Measurements from ENCODE around the gene GCK.

Gene GCK

GRCh38 chr7:44161371-44161770 is 27.9 kb downstream of the GCK start:
- H3K27me3 ChIP-seq (ENCODE audit: insufficient read depth, low read length), result no peaks in the 10 kb centered on the region
- H3K4me1 ChIP-seq (ENCODE audit: control insufficient read depth, insufficient read depth, low read length, unreplicated experiment), result no peaks in the 10 kb centered on the region
- H3K36me3 ChIP-seq (ENCODE audit: insufficient read depth, low read length), result no peaks in the 10 kb centered on the region
- no peaks in the 10 kb centered on the region for H3K79me2 ChIP-seq (ENCODE audit: control insufficient read depth, insufficient read depth, low read length, unreplicated experiment)
- no peak overlapping the region for H3K4me3 ChIP-seq (ENCODE audit: low read depth, low read length)
- no peak overlapping the region for H3K27ac ChIP-seq (ENCODE audit: low read depth, low read length)
- no peak overlapping the region for H2AFZ ChIP-seq (ENCODE audit: low read length, unreplicated experiment)

- no peaks in the 10 kb centered on the region for H3K36me3 ChIP-seq (ENCODE audit: insufficient read depth, low read length)
- no peaks in the 10 kb centered on the region for H3K79me2 ChIP-seq (ENCODE audit: control insufficient read depth, insufficient read depth, low read length, unreplicated experiment)
- no peaks in the 10 kb centered on the region for H3K27me3 ChIP-seq (ENCODE audit: insufficient read depth, low read length)
- no peak overlapping the region for H3K4me3 ChIP-seq (ENCODE audit: low read depth, low read length)
- H3K27ac ChIP-seq (ENCODE audit: low read depth, low read length), result no peak overlapping the region
- no peak overlapping the region for H2AFZ ChIP-seq (ENCODE audit: low read length, unreplicated experiment)
- no peaks in the 10 kb centered on the region for H3K4me1 ChIP-seq (ENCODE audit: control insufficient read depth, insufficient read depth, low read length, unreplicated experiment)
These were observed 29.2 kb downstream of the GCK start for GRCh38 chr7:44159824-44160630.

GRCh38 chr7:44158873-44159631 is 30.2 kb downstream of the GCK start:
- Histone ChIP-seq H3K79me2 (ENCODE audit: control insufficient read depth, insufficient read depth, low read length, unreplicated experiment) (no peaks in the 10 kb centered on the region), H3K4me1 (ENCODE audit: control insufficient read depth, insufficient read depth, low read length, unreplicated experiment) (no peaks in the 10 kb centered on the region), H3K27me3 (ENCODE audit: insufficient read depth, low read length) (no peaks in the 10 kb centered on the region), H3K36me3 (ENCODE audit: insufficient read depth, low read length) (no peaks in the 10 kb centered on the region), H2AFZ (ENCODE audit: low read length, unreplicated experiment) (no peak overlapping the region), H3K27ac (ENCODE audit: low read depth, low read length) (no peak overlapping the region), H3K4me3 (ENCODE audit: low read depth, low read length) (no peak overlapping the region)

GRCh38 chr7:44158096-44158872 is 31.0 kb downstream of the GCK start:
- H3K27me3 ChIP-seq (ENCODE audit: insufficient read depth, low read length), result no peaks in the 10 kb centered on the region
- H3K36me3 ChIP-seq (ENCODE audit: insufficient read depth, low read length), result no peaks in the 10 kb centered on the region
- no peaks in the 10 kb centered on the region for H3K79me2 ChIP-seq (ENCODE audit: control insufficient read depth, insufficient read depth, low read length, unreplicated experiment)
- no peaks in the 10 kb centered on the region for H3K4me1 ChIP-seq (ENCODE audit: control insufficient read depth, insufficient read depth, low read length, unreplicated experiment)
- H3K4me3 ChIP-seq (ENCODE audit: low read depth, low read length), result no peak overlapping the region
- H3K27ac ChIP-seq (ENCODE audit: low read depth, low read length), result no peak overlapping the region
- no peak overlapping the region for H2AFZ ChIP-seq (ENCODE audit: low read length, unreplicated experiment)

- Histone ChIP-seq H3K4me1 (ENCODE audit: control insufficient read depth, insufficient read depth, low read length, unreplicated experiment) (no peaks in the 10 kb centered on the region), H2AFZ (ENCODE audit: low read length, unreplicated experiment) (no peak overlapping the region), H3K36me3 (ENCODE audit: insufficient read depth, low read length) (no peaks in the 10 kb centered on the region), H3K79me2 (ENCODE audit: control insufficient read depth, insufficient read depth, low read length, unreplicated experiment) (no peaks in the 10 kb centered on the region), H3K27me3 (ENCODE audit: insufficient read depth, low read length) (no peaks in the 10 kb centered on the region), H3K27ac (ENCODE audit: low read depth, low read length) (no peak overlapping the region), H3K4me3 (ENCODE audit: low read depth, low read length) (no peak overlapping the region)
These were observed 31.8 kb downstream of the GCK start for GRCh38 chr7:44157116-44158080.

- Histone ChIP-seq H3K79me2 (ENCODE audit: control insufficient read depth, insufficient read depth, low read length, unreplicated experiment) (no peaks in the 10 kb centered on the region), H3K27me3 (ENCODE audit: insufficient read depth, low read length) (no peaks in the 10 kb centered on the region), H2AFZ (ENCODE audit: low read length, unreplicated experiment) (no peak overlapping the region), H3K27ac (ENCODE audit: low read depth, low read length) (no peak overlapping the region), H3K36me3 (ENCODE audit: insufficient read depth, low read length) (no peaks in the 10 kb centered on the region), H3K4me3 (ENCODE audit: low read depth, low read length) (no peak overlapping the region), H3K4me1 (ENCODE audit: control insufficient read depth, insufficient read depth, low read length, unreplicated experiment) (no peaks in the 10 kb centered on the region)
These were observed 32.7 kb downstream of the GCK start for GRCh38 chr7:44156453-44157010.

GRCh38 chr7:44155191-44156185 is 33.8 kb downstream of the GCK start:
- H3K4me1 ChIP-seq (ENCODE audit: control insufficient read depth, insufficient read depth, low read length, unreplicated experiment), result no peaks in the 10 kb centered on the region
- H3K27ac ChIP-seq (ENCODE audit: low read depth, low read length), result no peak overlapping the region
- H3K27me3 ChIP-seq (ENCODE audit: insufficient read depth, low read length), result no peaks in the 10 kb centered on the region
- no peak overlapping the region for H3K4me3 ChIP-seq (ENCODE audit: low read depth, low read length)
- H3K36me3 ChIP-seq (ENCODE audit: insufficient read depth, low read length), result no peaks in the 10 kb centered on the region
- H2AFZ ChIP-seq (ENCODE audit: low read length, unreplicated experiment), result no peak overlapping the region
- H3K79me2 ChIP-seq (ENCODE audit: control insufficient read depth, insufficient read depth, low read length, unreplicated experiment), result no peaks in the 10 kb centered on the region

- Histone ChIP-seq H3K4me1 (ENCODE audit: control insufficient read depth, insufficient read depth, low read length, unreplicated experiment) (no peaks in the 10 kb centered on the region), H3K4me3 (ENCODE audit: low read depth, low read length) (no peak overlapping the region), H2AFZ (ENCODE audit: low read length, unreplicated experiment) (no peak overlapping the region), H3K27ac (ENCODE audit: low read depth, low read length) (no peak overlapping the region), H3K27me3 (ENCODE audit: insufficient read depth, low read length) (no peaks in the 10 kb centered on the region), H3K36me3 (ENCODE audit: insufficient read depth, low read length) (no peaks in the 10 kb centered on the region), H3K79me2 (ENCODE audit: control insufficient read depth, insufficient read depth, low read length, unreplicated experiment) (no peaks in the 10 kb centered on the region)
These were observed 34.5 kb downstream of the GCK start for GRCh38 chr7:44154703-44155102.

GRCh38 chr7:44153948-44154335 is 35.3 kb downstream of the GCK start:
- no peak overlapping the region for H3K27ac ChIP-seq (ENCODE audit: low read depth, low read length)
- no peaks in the 10 kb centered on the region for H3K4me1 ChIP-seq (ENCODE audit: control insufficient read depth, insufficient read depth, low read length, unreplicated experiment)
- no peak overlapping the region for H3K4me3 ChIP-seq (ENCODE audit: low read depth, low read length)
- no peak overlapping the region for H2AFZ ChIP-seq (ENCODE audit: low read length, unreplicated experiment)
- no peaks in the 10 kb centered on the region for H3K27me3 ChIP-seq (ENCODE audit: insufficient read depth, low read length)
- H3K79me2 ChIP-seq (ENCODE audit: control insufficient read depth, insufficient read depth, low read length, unreplicated experiment), result no peaks in the 10 kb centered on the region
- no peaks in the 10 kb centered on the region for H3K36me3 ChIP-seq (ENCODE audit: insufficient read depth, low read length)

Data from ACC112 (cell line).